Hepatocyte (in vitro differentiated cells): ENCODE measurements around the gene RPL35A.

Experiments
- CTCF ChIP-seq: fragments of 200-600 bp; sonication (generic); IDR thresholded peaks from 2 replicates; pipeline ENCODE4 v1.5.1; 2016; ENCODE audit warnings: antibody characterized with exemption, mild to moderate bottlenecking; ENCODE audit not compliant: poor library complexity
- EZH2phosphoT487 ChIP-seq: fragments of 200-600 bp; sonication (generic); IDR thresholded peaks from one replicate; pipeline ENCODE4 v1.6.1; 2018; ENCODE audit warnings: antibody characterized with exemption, mild to moderate bottlenecking, low read depth, moderate library complexity; ENCODE audit not compliant: unreplicated experiment, severe bottlenecking

- TF ChIP-seq CTCF, result no peak
- no peak for TF ChIP-seq EZH2phosphoT487
These were observed 43.2 kb upstream of the RPL35A start for GRCh38 chr3:197906850-197907187.
